ENCODE results near the gene ETS1.

DNA sequence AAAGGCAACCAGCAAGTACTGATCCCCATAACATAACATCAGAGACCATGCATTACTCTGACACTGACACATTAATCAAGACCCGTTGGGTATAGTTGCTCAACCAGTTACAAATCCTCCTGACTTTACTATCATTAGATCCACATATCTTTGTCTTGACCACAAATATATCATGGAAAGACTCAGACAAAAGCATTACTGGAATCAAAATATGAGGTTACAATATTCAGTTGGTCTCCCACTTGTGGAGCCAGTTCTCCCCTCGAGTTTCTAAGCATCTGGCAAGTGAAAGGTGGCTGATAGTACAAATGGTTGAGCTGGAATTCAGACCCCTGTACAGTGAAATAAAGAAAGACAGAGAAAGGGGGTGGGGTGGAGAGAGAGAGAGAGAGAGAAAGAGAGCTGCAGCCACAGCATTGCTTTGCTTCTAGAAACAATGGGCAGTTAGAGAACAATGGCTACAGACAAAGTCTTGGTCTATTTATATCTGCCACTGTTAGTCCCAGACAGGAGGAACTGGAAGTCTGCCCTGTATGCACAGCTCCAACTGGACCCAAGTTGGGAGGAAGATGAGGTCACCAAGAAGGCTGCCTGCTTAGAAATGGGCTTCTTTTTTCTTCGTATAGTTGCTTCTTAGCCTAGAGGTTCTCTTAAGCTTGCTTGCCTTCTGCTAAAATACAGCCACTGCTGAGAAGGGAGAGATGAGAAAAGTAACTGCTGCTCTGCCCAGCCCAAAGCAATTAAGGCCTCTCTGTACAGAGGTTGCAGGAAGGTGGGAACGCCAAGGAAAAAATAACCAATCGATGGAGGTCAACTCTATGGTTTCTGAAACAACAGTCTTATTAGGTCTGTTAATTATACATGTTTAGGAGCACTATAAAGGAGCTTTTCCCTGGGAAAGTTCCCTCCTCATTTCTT is 85.5 kb downstream of the ETS1 start:
- TF ChIP-seq, protein P1, sequence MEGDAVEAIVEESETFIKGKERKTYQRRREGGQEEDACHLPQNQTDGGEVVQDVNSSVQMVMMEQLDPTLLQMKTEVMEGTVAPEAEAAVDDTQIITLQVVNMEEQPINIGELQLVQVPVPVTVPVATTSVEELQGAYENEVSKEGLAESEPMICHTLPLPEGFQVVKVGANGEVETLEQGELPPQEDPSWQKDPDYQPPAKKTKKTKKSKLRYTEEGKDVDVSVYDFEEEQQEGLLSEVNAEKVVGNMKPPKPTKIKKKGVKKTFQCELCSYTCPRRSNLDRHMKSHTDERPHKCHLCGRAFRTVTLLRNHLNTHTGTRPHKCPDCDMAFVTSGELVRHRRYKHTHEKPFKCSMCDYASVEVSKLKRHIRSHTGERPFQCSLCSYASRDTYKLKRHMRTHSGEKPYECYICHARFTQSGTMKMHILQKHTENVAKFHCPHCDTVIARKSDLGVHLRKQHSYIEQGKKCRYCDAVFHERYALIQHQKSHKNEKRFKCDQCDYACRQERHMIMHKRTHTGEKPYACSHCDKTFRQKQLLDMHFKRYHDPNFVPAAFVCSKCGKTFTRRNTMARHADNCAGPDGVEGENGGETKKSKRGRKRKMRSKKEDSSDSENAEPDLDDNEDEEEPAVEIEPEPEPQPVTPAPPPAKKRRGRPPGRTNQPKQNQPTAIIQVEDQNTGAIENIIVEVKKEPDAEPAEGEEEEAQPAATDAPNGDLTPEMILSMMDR (IDR thresholded peaks at IDR 0.05): no peak
- no peak for TF ChIP-seq POLR2A (IDR thresholded peaks at IDR 0.05)

All from heart left ventricle (tissue), 13 donors.